PFSK-1 (cell line): ENCODE measurements around the gene SQSTM1.

ENCODE experiments used
- FOXP2 ChIP-seq: optimal IDR thresholded peaks from 2 replicates; pipeline ENCODE3; 2011; ENCODE audit warnings: borderline replicate concordance, control low read depth, inconsistent platforms; ENCODE audit not compliant: insufficient read depth; ENCODE audit errors: extremely low read length, extremely low read depth
- POLR2AphosphoS5 ChIP-seq: IDR thresholded peaks from 2 replicates; pipeline ENCODE4 v1.6.1; 2012; ENCODE audit warnings: low read depth, mild to moderate bottlenecking, control low read depth, low read length, moderate library complexity
- REST ChIP-seq, 2 experiments: IDR thresholded peaks; 2 replicates each; pipeline versions ENCODE4 v1.6.1 to v1.8.0; 2011 to 2012; ENCODE audit warnings: low read depth in 2 of 2, low read length in 2 of 2, control low read depth in 1 of 2, inconsistent platforms in 1 of 2, mild to moderate bottlenecking in 1 of 2, moderate library complexity in 1 of 2; ENCODE audit not compliant: insufficient read depth in 1 of 2
- SIN3A ChIP-seq: IDR thresholded peaks from 2 replicates; pipeline ENCODE4 v1.6.1; 2012; ENCODE audit warnings: mild to moderate bottlenecking, low read length, moderate library complexity, borderline replicate concordance; ENCODE audit not compliant: insufficient read depth
- TAF1 ChIP-seq: IDR thresholded peaks from 2 replicates; pipeline ENCODE4 v1.6.1; 2012; ENCODE audit warnings: low read length, control low read depth, borderline replicate concordance; ENCODE audit not compliant: insufficient read depth

The SQSTM1 gene

GRCh38 chr5:179885491-179886090 is 64.9 kb downstream of the SQSTM1 start:
- no peak for TF ChIP-seq FOXP2
- no peak for TF ChIP-seq SIN3A
- no peak for TF ChIP-seq TAF1
- TF ChIP-seq REST (IDR thresholded peaks at IDR 0.05; ENCODE audit: insufficient read depth in 1 of 2, low read depth in 2 of 2, low read length in 2 of 2): no peak

- TF ChIP-seq REST (IDR thresholded peaks at IDR 0.05; ENCODE audit: insufficient read depth in 1 of 2, low read depth in 2 of 2, low read length in 2 of 2) (no peak), POLR2AphosphoS5 (no peak), FOXP2 (no peak), SIN3A (no peak), TAF1 (no peak)
Measured at GRCh38 chr5:179886190-179886911, 65.6 kb downstream of the SQSTM1 start.

GRCh38 chr5:179887095-179887494 is 66.4 kb downstream of the SQSTM1 start:
- no peak for TF ChIP-seq REST (IDR thresholded peaks at IDR 0.05; ENCODE audit: insufficient read depth in 1 of 2, low read depth in 2 of 2, low read length in 2 of 2)
